HG03139 (cell line): ENCODE measurements around the gene RAC3.

Experiments
- ATAC-seq: cut with Tn5 transposase; IDR thresholded peaks from one replicate; pipeline ENCODE4 v1.9.1; 2021; ENCODE audit not compliant: unreplicated experiment

Gene RAC3

DNA sequence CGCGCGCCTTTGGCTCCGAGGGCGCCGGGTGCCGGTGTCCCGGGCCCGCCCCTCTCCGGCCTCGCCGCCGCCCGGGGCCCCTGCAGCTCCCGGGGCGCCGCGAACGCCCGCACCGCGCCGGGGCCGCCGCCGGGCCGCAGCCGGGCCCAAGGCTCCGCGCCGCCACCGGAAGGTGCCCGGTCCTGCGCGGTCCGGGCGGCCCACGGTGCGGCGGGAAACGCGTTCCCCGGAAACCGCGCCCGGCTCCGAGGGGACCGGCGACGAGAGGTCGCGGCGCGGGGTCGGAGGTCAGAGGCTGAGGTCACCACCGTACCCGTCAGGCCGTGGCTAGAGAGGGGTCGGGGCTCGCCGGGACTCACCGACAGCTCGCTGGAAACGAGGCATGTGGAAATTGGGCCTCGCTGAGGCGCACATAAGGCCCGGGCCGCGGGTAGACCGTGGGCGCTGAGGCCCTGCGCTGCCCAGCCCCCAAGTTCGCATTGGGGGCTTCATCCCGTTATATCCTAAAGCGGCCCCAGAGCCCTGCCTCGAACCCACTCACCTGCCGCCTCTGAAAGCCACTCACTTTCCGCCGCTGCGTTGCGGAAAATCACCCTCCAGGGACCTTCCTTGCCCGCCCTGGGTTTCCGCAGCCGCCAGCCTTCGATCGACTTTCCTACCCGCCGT, 34.3 kb downstream of the RAC3 start, which contains the start of gene DUS1L:
TSS of gene DUS1L (minus strand) at position 167 of the 666 bp plus-strand sequence. CDS start 745 bp downstream, outside the sequence.
- peak; percentile 44 for ATAC-seq

DNA sequence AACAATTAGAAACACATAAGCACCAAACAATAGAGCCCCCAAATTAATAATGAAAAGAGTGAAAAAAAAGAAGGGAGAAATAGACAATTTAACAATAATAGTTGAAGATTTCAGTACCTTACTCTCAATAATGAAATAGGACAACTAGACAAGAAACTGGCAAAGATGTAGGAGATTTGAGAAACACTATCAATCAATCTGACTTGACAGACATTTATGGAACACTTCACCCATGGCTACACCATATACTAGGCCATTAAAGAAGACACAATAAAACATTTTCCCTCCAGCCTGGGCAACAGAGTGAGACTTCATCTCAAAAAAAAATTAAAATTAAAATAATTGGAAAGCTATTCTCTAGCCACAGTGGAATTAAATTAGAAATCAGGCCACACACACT, 39.1 kb downstream of the RAC3 start:
- no peak for ATAC-seq

DNA sequence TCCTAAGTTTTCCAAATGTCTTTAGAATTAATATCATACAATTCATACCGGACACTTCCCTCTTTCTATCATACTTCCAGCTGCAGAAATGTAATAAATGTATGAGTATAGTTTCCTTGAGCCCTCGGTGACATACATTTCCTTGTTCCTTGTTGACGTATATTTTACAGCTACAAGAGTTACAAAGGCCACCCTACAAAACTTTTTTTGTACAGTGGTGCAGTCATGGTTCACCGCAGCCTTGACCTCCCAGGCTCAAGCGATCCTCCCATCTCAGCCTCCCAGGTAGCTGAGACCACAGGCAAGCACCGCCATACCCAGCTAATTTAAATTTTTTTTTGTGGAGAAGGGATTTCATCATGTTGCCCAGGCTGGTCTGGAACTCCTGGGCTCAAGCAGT, 41.3 kb downstream of the RAC3 start:
- ATAC-seq: no peak

DNA sequence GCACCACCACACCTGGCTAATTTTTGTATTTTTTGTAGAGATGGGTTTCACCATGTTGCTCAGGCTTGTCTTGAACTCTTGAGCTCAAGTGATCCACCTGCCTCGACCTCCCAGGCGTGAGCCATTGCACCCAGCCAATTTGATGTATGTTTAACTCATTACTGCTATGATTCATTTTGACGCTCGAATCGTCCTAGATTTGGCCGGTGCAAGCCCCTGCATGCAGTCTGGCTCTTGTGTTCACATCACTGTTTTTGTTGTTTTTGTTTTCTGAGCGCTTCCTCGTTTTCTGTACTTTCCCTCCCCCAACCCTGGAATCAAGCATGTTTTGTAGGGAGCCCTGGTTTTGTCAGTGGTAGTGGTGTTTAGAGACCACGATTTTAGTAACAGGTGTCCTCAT, 42.0 kb downstream of the RAC3 start:
- no peak for ATAC-seq

DNA sequence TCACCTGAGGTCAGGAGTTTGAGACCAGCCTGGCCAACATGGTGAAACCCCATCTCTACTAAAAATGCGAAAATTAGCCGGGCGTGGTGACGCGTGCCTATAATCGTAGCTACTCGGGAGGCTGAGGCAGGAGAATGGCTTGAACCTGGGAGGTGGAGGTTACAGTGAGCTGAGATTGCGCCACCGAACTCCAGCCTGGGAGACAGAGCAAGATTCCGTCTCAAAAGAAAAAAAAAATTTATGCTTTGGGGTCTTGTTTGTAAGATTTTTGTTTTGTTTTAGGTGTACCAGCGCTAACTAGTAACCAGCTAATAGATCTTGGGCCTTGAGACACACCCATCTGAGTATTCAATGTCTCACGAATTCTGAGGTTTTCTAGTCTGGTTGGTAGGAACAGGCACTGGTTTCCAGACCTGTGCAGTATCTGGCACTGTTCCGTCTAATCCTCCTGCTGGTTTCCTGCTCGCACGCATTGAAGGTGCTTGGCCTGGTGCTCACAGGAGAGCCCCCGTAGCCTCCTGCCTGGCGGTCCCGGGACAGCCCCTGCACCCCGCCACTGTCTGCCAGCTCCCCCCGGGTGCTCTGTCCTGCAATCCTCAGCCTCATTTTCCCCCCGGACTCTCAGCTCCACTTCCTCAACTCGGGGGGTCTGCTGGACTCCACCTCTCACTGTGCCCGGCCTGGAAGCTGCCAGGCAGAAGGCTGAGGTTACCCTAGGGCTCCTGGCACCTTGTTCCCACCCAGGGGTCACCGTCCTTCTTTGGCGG, 44.7 kb downstream of the RAC3 start:
- no peak for ATAC-seq

DNA sequence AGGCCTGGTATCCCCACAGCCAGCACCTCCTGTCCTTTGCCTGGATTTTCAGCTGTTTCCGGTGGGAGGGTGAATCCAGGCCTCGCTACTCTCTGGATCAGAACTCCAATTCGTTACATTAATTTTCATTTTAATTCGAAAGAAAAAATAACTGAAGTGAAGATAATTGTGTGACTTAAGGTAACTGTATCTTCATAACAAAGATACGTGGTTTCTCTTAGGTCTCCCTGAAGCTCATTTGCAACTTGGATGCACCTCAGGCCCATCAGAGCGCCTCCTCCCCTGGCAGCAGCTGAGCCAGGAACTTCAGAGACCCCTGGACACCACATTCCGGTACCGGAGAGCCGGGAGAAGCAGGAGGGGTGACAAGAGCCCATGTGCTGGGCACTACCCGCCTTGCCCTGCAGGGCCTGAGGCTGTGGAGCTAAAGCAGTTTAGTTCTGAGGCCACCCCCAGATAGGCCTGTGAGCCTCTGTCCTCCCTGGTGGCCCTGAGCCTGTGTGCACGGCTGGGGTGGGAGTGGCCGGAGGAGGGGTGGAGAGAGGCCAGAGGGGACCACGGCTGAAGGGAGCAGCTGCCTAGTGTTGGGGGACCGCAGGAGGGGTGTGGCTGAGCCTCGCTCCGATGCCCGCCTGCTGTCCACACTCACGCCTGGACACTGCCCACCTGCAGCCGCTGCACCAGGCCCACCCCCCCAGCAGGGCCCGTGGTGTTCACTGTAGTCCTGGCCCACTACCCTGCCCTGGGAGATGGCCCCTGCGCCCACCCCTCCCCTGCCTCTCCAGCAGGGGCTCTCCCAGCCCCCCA, 45.5 kb downstream of the RAC3 start:
- no peak for ATAC-seq

DNA sequence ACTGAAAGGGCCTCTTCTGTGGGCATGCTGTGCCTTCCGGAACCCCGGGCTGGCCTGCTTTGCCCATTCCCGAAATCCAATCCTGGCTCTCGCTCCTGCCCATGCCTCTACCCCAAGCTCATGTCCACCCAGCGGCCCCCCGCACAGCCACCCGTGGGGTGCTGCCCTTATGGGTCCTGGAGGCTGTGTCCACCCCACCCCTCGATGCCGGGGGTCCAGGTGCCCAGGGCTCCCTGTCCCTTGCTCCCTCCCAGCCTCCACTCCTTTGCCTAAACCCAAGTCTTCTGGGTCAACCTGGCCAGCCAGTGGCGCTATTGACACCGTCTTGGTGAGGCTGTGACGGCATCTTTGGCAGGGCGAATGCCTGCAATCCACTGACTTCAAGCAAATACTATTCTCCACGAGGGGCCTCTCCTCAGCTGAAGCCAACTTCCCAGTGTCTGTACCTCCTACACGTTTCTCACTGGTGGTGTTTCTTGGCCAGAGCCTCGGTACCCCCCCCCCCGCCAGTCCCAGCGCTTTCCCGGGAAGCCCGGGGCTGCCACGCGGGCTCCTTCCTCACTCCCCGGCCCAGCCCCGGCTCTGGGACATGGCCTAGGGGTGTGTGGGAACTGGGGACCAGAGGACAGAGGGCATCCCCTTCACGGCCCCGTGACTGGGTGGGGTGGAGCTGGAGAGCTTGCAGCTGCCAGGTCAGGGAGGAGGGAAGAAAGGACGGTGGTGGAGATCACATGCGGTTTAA, 46.3 kb downstream of the RAC3 start:
- ATAC-seq: no peak

DNA sequence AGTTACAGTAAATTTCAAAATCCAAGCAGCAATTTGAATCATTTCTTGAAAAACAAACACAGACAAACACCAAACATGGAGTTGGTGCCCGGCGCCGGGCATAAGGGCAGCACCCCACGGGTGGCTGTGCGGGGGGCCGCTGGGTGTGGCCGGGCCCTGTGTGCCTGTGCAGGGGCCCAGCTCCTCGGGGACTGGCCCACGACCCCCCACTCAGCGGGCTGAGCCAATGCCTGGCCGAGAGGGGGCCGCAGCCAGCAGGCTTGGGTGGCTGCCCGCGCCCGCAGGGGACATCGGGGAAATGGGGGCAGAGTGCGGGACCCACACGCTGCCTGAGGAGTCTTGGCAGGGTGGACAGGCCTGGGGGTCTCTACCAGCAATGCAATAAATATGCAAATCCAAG, 47.0 kb downstream of the RAC3 start:
- ATAC-seq: no peak

DNA sequence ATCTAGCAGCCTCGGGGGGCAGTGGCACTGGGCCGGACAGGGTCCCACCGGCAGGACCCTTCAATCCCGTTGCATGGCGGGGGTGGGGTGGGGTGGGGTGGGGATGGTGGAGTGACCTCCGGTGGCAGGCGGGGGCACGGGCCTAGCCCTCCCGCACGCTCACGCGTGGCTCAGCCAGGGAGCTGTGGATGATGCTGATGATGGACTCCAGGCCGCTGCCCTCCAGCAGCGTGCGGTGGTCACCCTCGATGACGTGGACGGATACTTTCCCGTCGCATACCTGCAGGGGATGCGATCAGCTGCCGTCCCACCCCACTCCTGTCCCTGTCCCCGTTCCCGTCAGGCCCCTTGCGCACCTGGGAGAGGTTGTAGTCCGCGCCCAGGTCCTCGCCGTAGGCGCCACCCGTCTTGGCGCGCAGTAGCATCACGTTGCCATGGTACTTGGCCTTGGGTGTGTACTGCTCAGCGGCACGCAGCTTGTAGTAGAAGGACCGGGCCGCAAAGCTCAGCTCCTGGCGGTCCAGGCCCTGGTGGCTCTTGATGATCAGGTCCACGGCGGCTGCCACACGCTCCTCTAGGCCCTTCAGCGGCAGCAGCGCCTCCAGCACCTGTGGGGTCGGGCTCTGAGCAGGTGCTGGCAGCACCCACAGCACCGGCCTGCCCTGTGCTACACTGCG, 47.7 kb downstream of the RAC3 start:
- no peak for ATAC-seq

DNA sequence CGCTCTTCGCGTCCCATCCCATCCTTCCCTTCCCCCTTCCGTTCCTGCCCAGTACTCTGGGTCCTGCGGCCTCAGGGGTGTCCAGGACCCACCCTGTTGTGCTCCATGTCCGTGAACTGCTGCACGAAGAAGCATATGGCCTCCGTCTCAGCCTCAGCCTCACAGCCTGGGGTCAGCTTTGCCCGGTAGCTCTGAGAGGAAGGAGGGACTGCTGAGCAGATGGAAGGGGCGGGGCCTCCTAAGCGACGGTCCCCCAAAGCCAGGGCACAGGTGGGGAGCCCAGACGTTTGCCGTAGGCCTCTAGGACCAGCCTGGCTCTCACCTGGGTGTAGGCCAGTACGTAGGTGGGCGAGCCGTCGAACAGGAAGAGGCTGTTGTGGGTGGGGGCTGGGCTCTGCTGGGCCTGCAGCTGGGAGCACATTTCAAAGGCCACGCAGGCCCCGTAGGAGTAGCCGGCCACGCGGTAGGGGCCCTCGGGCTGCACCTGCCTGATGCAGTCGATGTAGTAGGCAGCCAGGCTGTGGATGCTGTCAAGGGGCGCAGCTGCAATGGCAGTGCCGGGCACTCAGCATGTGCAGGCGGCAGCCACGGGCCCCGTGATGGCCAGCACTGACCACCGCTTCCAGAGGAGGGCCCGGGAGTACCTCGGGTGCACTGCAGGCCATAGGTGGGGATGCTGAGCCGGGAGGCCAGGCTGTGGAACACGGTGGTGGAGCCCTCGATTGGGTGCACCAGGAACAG, 48.7 kb downstream of the RAC3 start:
- no peak for ATAC-seq

DNA sequence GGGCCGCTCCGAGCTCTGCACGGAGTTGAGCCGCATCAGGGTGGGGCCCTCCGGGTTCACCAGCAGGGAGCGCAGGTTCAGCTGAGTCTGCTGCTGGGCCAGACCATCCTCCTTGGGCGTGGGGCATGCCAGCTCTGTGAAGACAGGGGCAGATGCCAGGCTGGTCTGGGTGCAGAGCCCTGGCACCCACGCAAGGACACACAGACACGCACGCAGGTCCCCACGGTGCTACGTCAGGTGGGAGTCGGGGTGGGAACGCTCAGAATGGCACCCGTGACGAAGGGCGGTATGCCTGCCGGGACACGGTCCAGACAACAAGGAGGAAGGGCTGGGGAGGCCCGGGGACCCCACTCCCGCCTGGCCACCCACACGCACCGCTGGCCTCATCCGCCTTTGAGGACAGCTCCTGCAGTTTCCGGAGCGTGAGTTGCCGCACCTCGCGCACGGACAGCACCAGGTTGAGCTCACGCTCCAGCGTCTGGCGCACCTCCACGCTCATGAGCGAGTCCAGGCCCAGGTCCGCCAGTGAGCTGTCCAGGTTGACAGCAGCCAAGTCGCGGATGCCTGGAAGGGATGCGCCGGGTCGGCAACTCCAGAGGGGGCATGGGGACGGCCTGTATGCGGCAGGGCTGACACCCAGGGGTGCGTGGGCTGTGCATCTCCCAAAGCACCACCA, 49.4 kb downstream of the RAC3 start:
- ATAC-seq: no peak

DNA sequence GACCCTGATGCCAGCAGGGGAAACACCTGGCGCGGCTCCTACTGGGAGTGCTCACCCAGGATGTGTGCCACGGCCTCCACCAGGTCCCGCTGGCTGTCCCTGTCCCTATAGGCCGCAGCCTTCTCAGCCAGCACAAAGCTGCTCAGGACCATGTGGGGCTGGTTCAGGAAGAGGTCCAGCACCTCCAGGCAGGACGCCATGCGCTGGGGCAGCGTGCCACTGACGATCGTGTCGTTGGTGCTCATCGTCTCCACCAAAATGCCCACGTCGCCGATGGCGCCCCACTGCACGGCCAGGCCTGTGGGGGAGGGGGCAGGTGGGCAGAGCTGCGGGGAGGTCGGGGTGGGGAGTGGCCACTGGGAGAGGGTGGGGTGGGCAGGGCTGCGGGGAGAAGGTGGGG, 50.1 kb downstream of the RAC3 start:
- ATAC-seq: no peak

DNA sequence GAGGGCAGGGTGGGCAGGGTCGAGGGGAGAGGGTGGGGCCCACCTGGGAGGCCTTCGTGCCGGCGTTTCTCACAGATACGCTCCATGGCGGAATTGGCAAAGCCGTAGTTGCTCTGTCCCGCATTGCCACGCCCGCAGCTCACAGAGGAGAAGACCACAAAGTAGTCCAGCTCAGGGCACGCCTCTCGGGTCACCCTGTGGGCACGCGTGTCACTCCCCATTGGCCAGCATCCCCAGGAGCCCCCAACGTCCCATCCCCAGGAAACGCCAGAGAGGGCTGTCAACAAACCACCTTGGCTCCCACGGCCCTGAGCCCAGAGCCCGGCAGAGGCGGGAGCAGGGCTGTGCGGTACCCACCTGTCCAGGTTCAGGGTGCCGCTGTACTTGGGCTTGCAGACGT, 50.5 kb downstream of the RAC3 start:
- ATAC-seq: no peak

DNA sequence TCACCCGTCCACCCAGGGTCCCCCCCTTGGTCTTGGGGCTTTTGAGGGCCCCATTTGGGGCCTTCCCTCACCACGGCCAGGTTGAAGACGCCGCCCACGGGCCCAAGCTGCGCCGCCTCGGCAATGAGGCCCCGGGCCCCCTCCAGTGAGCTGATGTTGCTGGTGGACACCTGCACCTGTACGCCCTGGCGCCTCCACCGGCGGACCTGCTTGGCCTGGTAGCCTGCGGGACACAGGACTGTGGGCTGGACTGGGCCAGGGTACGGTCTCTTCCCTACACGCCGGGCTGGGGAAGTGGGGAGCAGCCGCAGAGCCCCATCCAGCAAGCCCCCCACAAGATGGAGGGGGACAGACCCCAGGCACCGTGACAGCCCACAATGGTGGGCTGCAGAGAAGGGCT, 51.0 kb downstream of the RAC3 start:
- ATAC-seq: no peak

DNA sequence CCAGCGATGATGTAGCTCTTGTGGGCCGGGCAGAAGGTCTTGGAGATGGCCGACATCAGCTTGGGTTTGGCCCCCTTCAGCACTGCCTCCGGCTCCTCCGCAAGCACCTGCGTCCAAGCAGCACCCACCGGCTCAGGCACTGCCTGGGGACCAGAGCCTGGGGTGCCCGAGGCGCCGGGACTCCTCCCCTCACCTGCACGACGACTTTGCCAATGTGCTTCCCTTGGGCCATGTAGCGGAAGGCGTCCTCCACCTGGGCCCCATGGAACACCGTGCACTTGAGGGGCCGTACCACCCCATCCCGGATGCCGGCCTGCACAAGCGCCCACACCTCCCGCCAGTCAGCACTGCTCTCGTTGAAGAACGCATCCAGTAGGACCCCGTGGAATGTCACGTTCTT, 51.5 kb downstream of the RAC3 start:
- ATAC-seq: no peak
